ENCODE data around the gene PLEKHA6.

- TF ChIP-seq POLR2A (IDR thresholded peaks at IDR 0.05) (no peak), CTCF (IDR thresholded peaks at IDR 0.05) (no peak), POLR2AphosphoS5 (IDR thresholded peaks at IDR 0.05) (no peak)
These were observed 7.6 kb upstream of the PLEKHA6 start for GRCh38 chr1:204367193-204367858.

Measured in prostate gland (tissue), 2 donors.